Measurements from ENCODE around the gene NCR3LG1. TPM values are rescaled to one million over a fixed set of nuclear protein-coding genes. Genes with fewer than 3 reads are reported as not detected.

NCR3LG1 gene
- total RNA-seq, 4 donors from 2014 or later, result 1.5 to 6.1 (median 2.9) TPM

GRCh38 chr11:17392872-17393271 lies 41.3 kb downstream of the NCR3LG1 start:
- H3K27ac ChIP-seq, result no peak overlapping the region
- H3K27me3 ChIP-seq, result peaks cover 0 to 8% (median 0%) of the 10 kb centered on the region in 4 donors
- H3K36me3 ChIP-seq, result no peaks in the 10 kb centered on the region
- intact Hi-C loops (cut with DNase I), result no loop called here
- DNase-seq, result no peak
- H3K4me1 ChIP-seq, result peaks cover 4 to 19% (median 9%) of the 10 kb centered on the region in 3 donors
- H3K9me3 ChIP-seq, result no peaks in the 10 kb centered on the region
- no peak overlapping the region for H3K4me3 ChIP-seq
- WGBS, 2 donors, result 58 to 72% methylated on average over 4 to 6 of the region's 14 CpGs
- no peak for TF ChIP-seq POLR2A (IDR thresholded peaks at IDR 0.05)
- TF ChIP-seq, protein P1, sequence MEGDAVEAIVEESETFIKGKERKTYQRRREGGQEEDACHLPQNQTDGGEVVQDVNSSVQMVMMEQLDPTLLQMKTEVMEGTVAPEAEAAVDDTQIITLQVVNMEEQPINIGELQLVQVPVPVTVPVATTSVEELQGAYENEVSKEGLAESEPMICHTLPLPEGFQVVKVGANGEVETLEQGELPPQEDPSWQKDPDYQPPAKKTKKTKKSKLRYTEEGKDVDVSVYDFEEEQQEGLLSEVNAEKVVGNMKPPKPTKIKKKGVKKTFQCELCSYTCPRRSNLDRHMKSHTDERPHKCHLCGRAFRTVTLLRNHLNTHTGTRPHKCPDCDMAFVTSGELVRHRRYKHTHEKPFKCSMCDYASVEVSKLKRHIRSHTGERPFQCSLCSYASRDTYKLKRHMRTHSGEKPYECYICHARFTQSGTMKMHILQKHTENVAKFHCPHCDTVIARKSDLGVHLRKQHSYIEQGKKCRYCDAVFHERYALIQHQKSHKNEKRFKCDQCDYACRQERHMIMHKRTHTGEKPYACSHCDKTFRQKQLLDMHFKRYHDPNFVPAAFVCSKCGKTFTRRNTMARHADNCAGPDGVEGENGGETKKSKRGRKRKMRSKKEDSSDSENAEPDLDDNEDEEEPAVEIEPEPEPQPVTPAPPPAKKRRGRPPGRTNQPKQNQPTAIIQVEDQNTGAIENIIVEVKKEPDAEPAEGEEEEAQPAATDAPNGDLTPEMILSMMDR (IDR thresholded peaks at IDR 0.05), result no peak

- Histone ChIP-seq H3K27me3 (peaks cover 0 to 2% (median 0%) of the 10 kb centered on the region in 4 donors), H3K4me1 (peaks cover 3 to 15% (median 8%) of the 10 kb centered on the region in 3 donors), H3K27ac (no peak overlapping the region), H3K36me3 (no peaks in the 10 kb centered on the region), H3K9me3 (no peaks in the 10 kb centered on the region), H3K4me3 (no peak overlapping the region)
- intact Hi-C loops (cut with DNase I), result no loop called here
- 90 to 94% methylated on average over 2 to 5 of the region's 6 CpGs for WGBS, 2 donors
- no peak for DNase-seq
- TF ChIP-seq POLR2A (IDR thresholded peaks at IDR 0.05), result no peak
- TF ChIP-seq, protein P1 (IDR thresholded peaks at IDR 0.05), result no peak
Measured at GRCh38 chr11:17393472-17393871, 41.9 kb downstream of the NCR3LG1 start.

GRCh38 chr11:17394743-17395390 lies 43.3 kb downstream of the NCR3LG1 start:
- intact Hi-C loops (cut with DNase I), result no loop called here
- peaks cover 0 to 2% (median 0%) of the 10 kb centered on the region in 3 donors for H3K4me1 ChIP-seq
- no peak overlapping the region for H3K27ac ChIP-seq
- H3K9me3 ChIP-seq, result no peaks in the 10 kb centered on the region
- DNase-seq, result no peak
- no peaks in the 10 kb centered on the region for H3K36me3 ChIP-seq
- no peak for TF ChIP-seq POLR2A (IDR thresholded peaks at IDR 0.05)
- 56 to 93% methylated on average over 2 to 4 of the region's 10 CpGs for WGBS, 2 donors
- no peaks in the 10 kb centered on the region for H3K27me3 ChIP-seq
- no peak overlapping the region for H3K4me3 ChIP-seq

DNA sequence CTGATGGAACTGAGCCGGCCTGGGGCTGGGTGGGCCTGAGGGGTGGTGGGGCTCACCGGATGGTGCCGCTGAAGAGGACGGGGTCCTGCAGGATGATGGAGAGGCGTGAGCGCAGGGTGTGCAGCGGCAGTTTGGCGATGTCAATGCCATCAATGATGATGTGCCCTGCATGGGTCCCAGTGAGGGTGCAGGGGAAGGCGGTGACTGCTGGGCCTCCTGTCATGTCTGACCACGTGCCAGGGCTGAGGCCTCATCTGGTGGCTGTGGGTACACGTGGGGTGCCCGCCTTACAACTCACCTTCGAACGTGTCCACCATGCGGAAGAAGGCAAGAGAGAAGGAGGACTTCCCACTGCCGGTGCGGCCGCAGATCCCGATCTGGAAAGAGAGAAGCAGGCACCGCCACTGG lies 44.0 kb downstream of the NCR3LG1 start:
- H3K4me1 ChIP-seq, result no peaks in the 10 kb centered on the region
- intact Hi-C loops (cut with DNase I), result no loop called here
- no peak overlapping the region for H3K4me3 ChIP-seq
- DNase-seq, result no peak
- H3K27ac ChIP-seq, result no peak overlapping the region
- TF ChIP-seq, protein P1 (IDR thresholded peaks at IDR 0.05), result no peak
- no peak for TF ChIP-seq POLR2A (IDR thresholded peaks at IDR 0.05)
- no peaks in the 10 kb centered on the region for H3K36me3 ChIP-seq
- H3K9me3 ChIP-seq, result no peaks in the 10 kb centered on the region
- H3K27me3 ChIP-seq, result no peaks in the 10 kb centered on the region
- 85 to 87% methylated on average over 10 to 12 of the region's 20 CpGs for WGBS, 2 donors

DNA sequence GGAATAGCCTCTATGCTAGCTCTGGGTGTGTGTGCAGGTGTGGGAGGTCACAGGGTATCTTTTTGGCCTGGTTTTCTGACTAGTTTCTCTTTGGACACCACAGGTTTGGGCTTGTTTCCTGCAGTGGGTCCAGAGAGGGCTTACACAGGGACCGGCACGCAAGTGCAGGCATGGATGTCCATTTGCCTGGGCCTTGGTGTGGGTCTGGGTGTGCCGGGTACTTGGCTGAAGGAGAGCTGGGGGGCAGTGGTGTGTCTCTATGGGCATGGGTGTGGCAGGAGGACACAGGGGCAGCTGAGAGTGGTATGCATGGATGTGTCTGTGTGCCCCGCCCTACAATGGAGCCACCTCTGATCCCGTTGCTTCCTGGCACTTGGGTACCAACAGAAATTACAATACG lies 44.4 kb downstream of the NCR3LG1 start:
- Histone ChIP-seq H3K4me1 (no peaks in the 10 kb centered on the region), H3K27ac (no peak overlapping the region), H3K4me3 (no peak overlapping the region), H3K36me3 (no peaks in the 10 kb centered on the region), H3K9me3 (no peaks in the 10 kb centered on the region), H3K27me3 (no peaks in the 10 kb centered on the region)
- 57 to 80% methylated on average over 3 to 5 of the region's 6 CpGs for WGBS, 2 donors
- no peak for TF ChIP-seq POLR2A (IDR thresholded peaks at IDR 0.05)
- TF ChIP-seq, protein P1 (IDR thresholded peaks at IDR 0.05), result no peak
- DNase-seq, result no peak
- intact Hi-C loops (cut with DNase I), result no loop called here
